Karpas-422 (cell line): Measurements from ENCODE around the gene GNA12. TPM values are rescaled to one million over a fixed set of nuclear protein-coding genes. Genes with fewer than 3 reads are reported as not detected.
"Not testable (repeated sequence)": the region's sequence is repeated elsewhere in the genome, so short reads cannot be mapped to it uniquely, and the experiment has no call there.

ENCODE experiments used
- DNase-seq: peaks from one replicate; pipeline ENCODE4 v3.0.0-alpha.2; 2015
- H2AFZ ChIP-seq: fragments of 200-600 bp; sonication (generic); 2 replicates; pipeline ENCODE4 v1.6.1; 2014; ENCODE audit warnings: antibody characterized with exemption, low read length, mixed read lengths
- H3K27ac ChIP-seq: fragments of 200-600 bp; sonication (generic); 2 replicates; pipeline ENCODE4 v1.5.1; 2014; ENCODE audit warnings: mild to moderate bottlenecking, low read length, moderate library complexity
- H3K27me3 ChIP-seq: fragments of 200-600 bp; sonication (generic); 2 replicates; pipeline ENCODE4 v1.6.1; 2014; ENCODE audit warnings: low read length, mixed read lengths
- H3K36me3 ChIP-seq: fragments of 200-600 bp; sonication (generic); 2 replicates; pipeline ENCODE4 v1.6.1; 2014; ENCODE audit warnings: low read length, mixed read lengths; ENCODE audit not compliant: insufficient read depth
- H3K4me1 ChIP-seq: fragments of 200-600 bp; sonication (generic); 2 replicates; pipeline ENCODE4 v1.6.1; 2014; ENCODE audit warnings: mild to moderate bottlenecking, low read length, mixed read lengths
- H3K4me2 ChIP-seq: fragments of 200-600 bp; sonication (generic); 2 replicates; pipeline ENCODE4 v1.6.1; 2014; ENCODE audit warnings: low read length, low read depth, mild to moderate bottlenecking; ENCODE audit not compliant: poor library complexity, severe bottlenecking
- H3K4me3 ChIP-seq: fragments of 200-600 bp; sonication (generic); 2 replicates; pipeline ENCODE4 v1.5.1; 2014; ENCODE audit warnings: mild to moderate bottlenecking, antibody characterized with exemption, low read length, mixed read lengths
- H3K79me2 ChIP-seq: fragments of 200-600 bp; sonication (generic); 2 replicates; pipeline ENCODE4 v1.6.1; 2014; ENCODE audit warnings: mild to moderate bottlenecking, low read length, mixed read lengths
- H3K9ac ChIP-seq: fragments of 200-600 bp; sonication (generic); 2 replicates; pipeline ENCODE4 v1.6.0; 2014; ENCODE audit warnings: low read length
- H3K9me2 ChIP-seq: fragments of 200-600 bp; sonication (generic), shearing (Covaris generic); replicated peaks from 2 replicates; pipeline ENCODE4 v1.6.0; 2014; ENCODE audit warnings: mild to moderate bottlenecking, low read length, moderate library complexity; ENCODE audit not compliant: insufficient read depth
- H3K9me3 ChIP-seq: fragments of 300-700, 200-600 bp; sonication (generic); 2 replicates; pipeline ENCODE4 v1.6.1; 2014; ENCODE audit warnings: low read length, mixed read lengths
- H4K20me1 ChIP-seq: fragments of 200-600 bp; sonication (generic); 2 replicates; pipeline ENCODE4 v1.6.1; 2014; ENCODE audit warnings: mild to moderate bottlenecking, antibody characterized with exemption, low read length, low read depth; ENCODE audit not compliant: insufficient read depth
- total RNA-seq: library from RNA; depleted of rRNA; stranded (reverse); fragments of >200 nt; shearing (Covaris generic); gene quantifications from 2 replicates; pipeline ENCODE4 v1.2.3, GENCODE V29; 2014; ENCODE audit warnings: low replicate concordance

Gene GNA12
- total RNA-seq, 1 experiment from 2014 or later, result 3.1 TPM

DNA sequence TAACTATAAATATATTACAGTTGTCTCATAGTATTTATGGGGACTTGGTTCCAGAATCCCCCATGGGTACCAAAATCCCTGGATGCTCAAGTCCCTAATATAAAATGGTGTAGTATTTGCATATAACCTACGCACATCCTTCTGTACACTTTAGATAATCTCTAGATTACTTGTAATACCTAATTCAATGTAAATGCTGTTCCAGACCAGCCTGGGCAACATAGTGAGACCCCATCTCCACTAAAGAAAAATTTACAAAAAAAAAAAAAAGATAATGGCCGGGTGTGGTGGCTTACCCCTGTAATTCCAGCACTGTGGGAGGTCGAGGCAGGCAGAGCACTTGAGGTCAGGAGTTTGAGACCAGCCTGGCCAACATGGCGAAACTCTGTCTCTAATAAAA lies 17.4 kb upstream of the GNA12 start:
- Histone ChIP-seq H3K27me3 (no peaks in the 10 kb centered on the region), H2AFZ (no peak overlapping the region), H3K9me3 (no peaks in the 10 kb centered on the region), H3K9me2 (no peaks in the 10 kb centered on the region), H3K4me1 (no peaks in the 10 kb centered on the region), H4K20me1 (no peaks in the 10 kb centered on the region), H3K27ac (no peak overlapping the region), H3K9ac (no peak overlapping the region), H3K36me3 (no peaks in the 10 kb centered on the region), H3K4me2 (no peak overlapping the region), H3K4me3 (no peak overlapping the region), H3K79me2 (no peaks in the 10 kb centered on the region)
- no peak for DNase-seq

DNA sequence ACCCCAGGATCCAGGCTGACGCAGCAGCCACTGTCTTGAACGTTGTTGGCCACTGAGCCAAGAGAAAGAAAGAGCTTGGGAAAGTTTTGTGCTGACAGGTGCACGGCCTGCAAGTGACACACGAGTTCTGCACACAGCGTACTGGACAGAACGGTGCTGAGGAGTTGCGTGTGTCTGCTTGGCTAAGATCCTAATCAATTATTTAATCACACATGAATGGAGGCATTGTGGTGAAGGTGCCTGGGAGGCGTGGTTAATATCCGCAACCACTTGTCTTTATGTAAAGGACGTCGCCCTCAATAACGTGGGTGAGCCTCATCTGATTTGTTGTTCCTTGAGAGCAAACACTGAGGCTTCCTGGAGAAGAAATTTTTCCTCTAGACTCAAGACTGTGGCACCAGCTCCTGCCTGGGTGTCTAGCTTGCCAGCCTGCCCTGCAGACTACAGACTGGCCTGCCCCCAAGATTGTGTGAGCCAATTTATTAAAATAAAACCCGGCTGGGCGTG lies 16.6 kb upstream of the GNA12 start:
- H3K9me3 ChIP-seq, result no peaks in the 10 kb centered on the region
- no peak overlapping the region for H2AFZ ChIP-seq
- no peaks in the 10 kb centered on the region for H3K27me3 ChIP-seq
- H3K9me2 ChIP-seq, result no peaks in the 10 kb centered on the region
- no peak overlapping the region for H3K27ac ChIP-seq
- no peaks in the 10 kb centered on the region for H4K20me1 ChIP-seq
- no peaks in the 10 kb centered on the region for H3K79me2 ChIP-seq
- H3K4me3 ChIP-seq, result no peak overlapping the region
- H3K9ac ChIP-seq, result no peak overlapping the region
- DNase-seq, result no peak
- no peaks in the 10 kb centered on the region for H3K4me1 ChIP-seq
- no peak overlapping the region for H3K4me2 ChIP-seq
- H3K36me3 ChIP-seq, result no peaks in the 10 kb centered on the region

DNA sequence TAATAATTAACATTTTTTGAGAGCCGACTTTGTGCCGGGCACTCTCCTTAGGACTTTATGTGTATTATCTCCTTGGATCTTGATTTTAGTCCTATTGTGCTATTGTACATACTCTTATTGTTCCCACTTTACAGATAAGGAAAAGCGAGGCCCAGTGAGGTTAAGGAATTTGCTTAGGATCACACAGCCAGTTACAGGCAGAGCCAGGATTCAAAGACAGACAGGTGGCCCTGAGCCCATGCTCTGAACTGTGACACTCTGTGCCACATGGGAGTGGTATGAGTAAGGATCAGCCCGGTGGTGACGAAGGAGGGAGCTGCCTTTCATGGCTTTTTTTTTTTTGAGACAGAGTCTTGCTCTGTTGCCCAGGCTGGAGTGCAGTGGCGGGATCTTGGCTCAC lies 15.8 kb upstream of the GNA12 start:
- DNase-seq, result no peak
- no peak overlapping the region for H3K4me3 ChIP-seq
- no peak overlapping the region for H3K9ac ChIP-seq
- H3K79me2 ChIP-seq, result no peaks in the 10 kb centered on the region
- no peaks in the 10 kb centered on the region for H3K4me1 ChIP-seq
- H3K36me3 ChIP-seq, result no peaks in the 10 kb centered on the region
- H3K9me2 ChIP-seq, result no peaks in the 10 kb centered on the region
- no peak overlapping the region for H2AFZ ChIP-seq
- no peak overlapping the region for H3K4me2 ChIP-seq
- no peaks in the 10 kb centered on the region for H4K20me1 ChIP-seq
- H3K9me3 ChIP-seq, result no peaks in the 10 kb centered on the region
- H3K27me3 ChIP-seq, result no peaks in the 10 kb centered on the region
- no peak overlapping the region for H3K27ac ChIP-seq

DNA sequence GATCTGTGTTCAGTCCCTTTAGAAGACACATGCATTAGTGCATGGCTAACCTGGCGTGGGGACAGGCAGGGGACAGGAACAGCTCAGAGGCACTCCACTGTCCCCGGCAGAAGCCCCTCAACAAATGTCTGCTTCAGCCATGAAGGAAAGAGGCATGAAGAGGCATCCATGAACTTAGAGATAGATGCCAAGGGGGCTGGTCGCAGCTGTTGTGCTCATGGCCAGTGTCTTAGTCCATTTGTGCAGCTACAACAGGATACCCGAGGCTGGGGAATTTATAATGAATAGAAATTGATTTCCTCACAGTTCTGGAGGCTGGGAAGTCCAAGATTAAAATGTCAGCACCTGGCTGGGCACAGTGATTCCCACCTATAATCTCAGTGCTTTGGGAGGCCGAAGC lies 14.5 kb upstream of the GNA12 start:
- Histone ChIP-seq H3K9me2 (no peaks in the 10 kb centered on the region), H3K4me1 (no peaks in the 10 kb centered on the region), H3K4me2 (no peak overlapping the region), H3K27me3 (no peaks in the 10 kb centered on the region), H3K4me3 (no peak overlapping the region), H3K9ac (no peak overlapping the region), H3K9me3 (no peaks in the 10 kb centered on the region), H2AFZ (no peak overlapping the region), H3K27ac (no peak overlapping the region), H3K79me2 (no peaks in the 10 kb centered on the region), H4K20me1 (no peaks in the 10 kb centered on the region), H3K36me3 (no peaks in the 10 kb centered on the region)
- DNase-seq, result no peak

DNA sequence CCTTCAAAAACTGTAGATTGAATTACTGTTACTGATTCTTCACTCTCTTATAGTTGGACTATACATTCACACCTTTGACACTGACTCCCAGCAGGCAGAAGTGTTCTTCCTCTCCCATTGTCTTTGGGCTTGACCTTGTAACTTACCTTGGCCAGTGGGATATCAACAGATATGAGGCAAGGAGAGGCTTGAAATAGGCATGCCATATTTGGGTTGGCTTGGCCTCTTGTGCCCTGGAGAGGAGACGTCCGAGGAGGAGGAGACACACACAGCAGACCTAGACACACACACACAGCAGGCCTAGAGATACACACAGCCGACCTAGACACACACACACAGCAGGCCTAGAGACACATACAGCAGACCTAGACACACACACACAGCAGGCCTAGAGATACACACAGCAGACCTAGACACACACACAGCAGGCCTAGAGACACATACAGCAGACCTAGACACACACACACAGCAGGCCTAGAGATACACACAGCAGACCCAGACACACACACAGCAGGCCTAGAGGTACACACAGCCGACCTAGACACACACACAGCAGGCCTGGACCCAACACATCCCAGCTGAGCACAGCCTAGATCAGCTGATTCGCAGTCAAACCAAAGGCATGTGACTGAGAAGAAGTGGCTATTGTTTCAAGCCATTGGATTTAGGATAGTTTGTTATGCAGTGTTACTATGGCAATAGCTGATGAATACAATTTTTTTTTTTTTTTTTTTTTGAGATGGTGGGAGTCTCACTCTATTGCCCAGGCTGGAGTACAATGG lies 12.5 kb upstream of the GNA12 start:
- no peak overlapping the region for H3K9ac ChIP-seq
- no peak overlapping the region for H2AFZ ChIP-seq
- no peak for DNase-seq

DNA sequence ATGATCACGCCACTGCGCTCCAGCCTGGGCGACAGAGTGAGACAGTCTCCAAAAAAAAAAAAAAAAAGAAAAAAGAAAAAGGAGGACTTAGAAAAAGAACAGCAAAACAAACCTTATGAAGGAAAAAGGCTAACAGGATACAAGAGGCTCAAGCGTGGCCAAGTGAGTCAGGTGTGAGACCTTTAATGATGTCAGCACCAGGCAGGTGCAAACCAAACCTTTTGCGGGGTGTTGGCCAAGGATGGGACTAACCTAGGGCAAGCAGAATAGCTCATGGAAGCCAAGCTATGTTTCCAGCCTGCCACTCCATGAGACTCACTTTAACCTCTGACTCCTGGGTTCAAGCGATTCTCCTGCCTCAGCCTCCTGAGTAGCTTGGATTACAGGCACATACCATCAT lies 11.3 kb upstream of the GNA12 start:
- H4K20me1 ChIP-seq, result no peaks in the 10 kb centered on the region
- DNase-seq, result no peak
- no peak overlapping the region for H2AFZ ChIP-seq
- H3K27me3 ChIP-seq, result no peaks in the 10 kb centered on the region
- no peak overlapping the region for H3K4me3 ChIP-seq
- no peaks in the 10 kb centered on the region for H3K79me2 ChIP-seq
- no peaks in the 10 kb centered on the region for H3K9me3 ChIP-seq
- no peaks in the 10 kb centered on the region for H3K9me2 ChIP-seq
- H3K4me2 ChIP-seq, result no peak overlapping the region
- no peaks in the 10 kb centered on the region for H3K4me1 ChIP-seq
- no peak overlapping the region for H3K27ac ChIP-seq
- no peaks in the 10 kb centered on the region for H3K36me3 ChIP-seq
- H3K9ac ChIP-seq, result no peak overlapping the region

More for the DNA sequence above, 12.5 kb upstream of the GNA12 start:
- no peaks in the 10 kb centered on the region for H3K9me3 ChIP-seq
- no peaks in the 10 kb centered on the region for H3K36me3 ChIP-seq
- no peaks in the 10 kb centered on the region for H3K79me2 ChIP-seq
- no peak overlapping the region for H3K4me3 ChIP-seq
- no peaks in the 10 kb centered on the region for H3K4me1 ChIP-seq
- H4K20me1 ChIP-seq, result no peaks in the 10 kb centered on the region
- H3K27ac ChIP-seq, result no peak overlapping the region
- H3K4me2 ChIP-seq, result no peak overlapping the region
- no peaks in the 10 kb centered on the region for H3K9me2 ChIP-seq
- no peaks in the 10 kb centered on the region for H3K27me3 ChIP-seq

DNA sequence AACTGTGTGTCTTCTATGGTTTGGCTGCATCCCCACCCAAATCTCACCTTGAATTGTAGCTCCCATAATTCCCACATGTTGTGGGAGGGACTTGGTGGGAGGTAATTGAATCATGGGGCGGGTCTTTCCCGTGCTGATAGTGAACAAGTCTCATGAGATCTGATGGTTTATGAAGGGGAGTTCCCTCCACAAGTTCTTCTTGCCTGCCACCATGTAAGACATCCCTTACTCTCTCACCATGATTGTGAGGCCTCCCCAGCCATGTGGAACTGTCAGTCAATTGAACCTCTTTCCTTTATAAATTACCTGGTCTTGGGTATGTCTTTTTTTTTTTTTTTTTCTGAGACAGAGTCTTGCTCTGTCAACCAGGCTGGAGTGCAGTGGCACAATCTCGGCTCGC lies 9.4 kb upstream of the GNA12 start:
- not testable (repeated sequence) for DNase-seq, H3K9me2 ChIP-seq, H3K9ac ChIP-seq, H3K4me2 ChIP-seq, H2AFZ ChIP-seq, H3K27me3 ChIP-seq, H3K36me3 ChIP-seq, H3K4me3 ChIP-seq, H3K4me1 ChIP-seq, H3K79me2 ChIP-seq, H4K20me1 ChIP-seq, H3K27ac ChIP-seq, H3K9me3 ChIP-seq

DNA sequence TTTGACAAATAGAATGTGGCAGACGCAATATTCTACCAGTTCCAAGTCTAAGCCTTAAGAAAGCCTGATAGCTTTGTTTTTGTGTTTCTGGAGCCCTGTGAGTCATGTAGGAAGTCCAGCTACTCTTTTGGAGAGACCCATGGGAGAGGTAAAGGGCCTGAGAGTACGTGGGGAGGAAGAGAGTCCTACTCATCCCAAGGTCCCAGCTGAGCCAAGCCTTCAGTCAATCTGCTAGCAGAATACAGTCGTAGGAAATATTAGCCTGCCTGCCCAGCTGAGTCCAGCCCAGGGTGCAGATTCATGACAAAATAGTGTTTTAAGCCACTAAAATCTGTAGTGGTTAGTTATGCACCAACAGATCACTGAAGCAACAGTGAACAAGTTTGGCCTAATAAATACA lies 9.0 kb upstream of the GNA12 start:
- Histone ChIP-seq H3K4me2 (no peak overlapping the region), H3K4me1 (no peaks in the 10 kb centered on the region), H3K27me3 (no peaks in the 10 kb centered on the region), H3K9me2 (no peaks in the 10 kb centered on the region), H3K36me3 (no peaks in the 10 kb centered on the region), H3K9me3 (no peaks in the 10 kb centered on the region), H4K20me1 (no peaks in the 10 kb centered on the region), H3K79me2 (no peaks in the 10 kb centered on the region), H3K9ac (no peak overlapping the region), H3K27ac (no peak overlapping the region), H2AFZ (no peak overlapping the region), H3K4me3 (no peak overlapping the region)
- DNase-seq, result no peak
